ENCODE results near the gene PHTF2.

- no peak for TF ChIP-seq CTCF (IDR thresholded peaks at IDR 0.05; ENCODE audit: low read depth, low read length)
- TF ChIP-seq POLR2A (IDR thresholded peaks at IDR 0.05; ENCODE audit: extremely low read depth, insufficient read length), result no peak
- TF ChIP-seq MAX (IDR thresholded peaks at IDR 0.05; ENCODE audit: low read depth, low read length), result no peak
Observed at GRCh38 chr7:77877791-77878190, 79.2 kb downstream of the PHTF2 start.

Data from NB4 (cell line).